Measurements from ENCODE around the gene TGFBI.

TGFBI gene

DNA sequence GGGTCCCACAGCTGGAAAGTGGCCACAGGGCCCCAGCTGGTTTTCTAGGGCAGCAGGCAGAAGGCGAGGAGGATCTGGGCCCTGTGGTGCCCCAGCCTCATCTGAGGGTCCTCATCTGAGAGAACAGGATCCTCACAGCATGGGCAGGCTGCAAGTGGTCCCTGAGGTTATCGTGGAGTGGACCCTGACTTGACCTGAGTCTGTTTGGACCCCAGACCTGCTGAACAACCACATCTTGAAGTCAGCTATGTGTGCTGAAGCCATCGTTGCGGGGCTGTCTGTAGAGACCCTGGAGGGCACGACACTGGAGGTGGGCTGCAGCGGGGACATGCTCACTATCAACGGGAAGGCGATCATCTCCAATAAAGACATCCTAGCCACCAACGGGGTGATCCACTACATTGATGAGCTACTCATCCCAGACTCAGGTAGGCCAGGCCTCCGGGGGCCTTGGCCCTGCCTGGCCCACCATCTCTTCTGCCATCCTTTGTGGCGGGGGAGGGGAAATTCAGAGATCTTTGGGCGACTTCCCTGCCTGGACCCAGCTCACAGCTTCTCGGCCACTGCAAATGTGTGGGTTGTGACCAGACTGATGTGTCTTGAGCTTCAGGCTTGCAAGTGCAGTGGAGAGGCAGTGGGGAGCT lies 24.0 kb downstream of the TGFBI start:
- no peak overlapping the region for H3K27ac ChIP-seq (ENCODE audit: low read depth, low read length, poor library complexity, severe bottlenecking)
- H3K4me2 ChIP-seq (ENCODE audit: low read length) = no peak overlapping the region
- no peak overlapping the region for H2AFZ ChIP-seq (ENCODE audit: low read length)
- TF ChIP-seq CTCF (IDR thresholded peaks at IDR 0.05; ENCODE audit: low read length) (no peak), EZH2 (IDR thresholded peaks at IDR 0.05; ENCODE audit: borderline replicate concordance, low read length) (no peak)
- H3K9me3 ChIP-seq (ENCODE audit: low read length) = no peaks in the 10 kb centered on the region
- H3K4me3 ChIP-seq (ENCODE audit: low read depth, low read length, poor library complexity, severe bottlenecking) = no peak overlapping the region
- H4K20me1 ChIP-seq (ENCODE audit: insufficient read depth, low read length) = no peaks in the 10 kb centered on the region
- no peaks in the 10 kb centered on the region for H3K9me2 ChIP-seq (ENCODE audit: low read depth, low read length)
- no peak overlapping the region for H3K9ac ChIP-seq (ENCODE audit: low read length)
- H3K79me2 ChIP-seq (ENCODE audit: insufficient read depth, low read length) = no peaks in the 10 kb centered on the region
- no peaks in the 10 kb centered on the region for H3K4me1 ChIP-seq (ENCODE audit: insufficient read depth, low read length, severe bottlenecking)
- no peaks in the 10 kb centered on the region for H3K27me3 ChIP-seq (ENCODE audit: insufficient read depth, low read length)
- no peaks in the 10 kb centered on the region for H3K36me3 ChIP-seq (ENCODE audit: insufficient read depth, low read length)
- H3F3A ChIP-seq (ENCODE audit: insufficient read depth, low read length) = no peaks in the 10 kb centered on the region

DNA sequence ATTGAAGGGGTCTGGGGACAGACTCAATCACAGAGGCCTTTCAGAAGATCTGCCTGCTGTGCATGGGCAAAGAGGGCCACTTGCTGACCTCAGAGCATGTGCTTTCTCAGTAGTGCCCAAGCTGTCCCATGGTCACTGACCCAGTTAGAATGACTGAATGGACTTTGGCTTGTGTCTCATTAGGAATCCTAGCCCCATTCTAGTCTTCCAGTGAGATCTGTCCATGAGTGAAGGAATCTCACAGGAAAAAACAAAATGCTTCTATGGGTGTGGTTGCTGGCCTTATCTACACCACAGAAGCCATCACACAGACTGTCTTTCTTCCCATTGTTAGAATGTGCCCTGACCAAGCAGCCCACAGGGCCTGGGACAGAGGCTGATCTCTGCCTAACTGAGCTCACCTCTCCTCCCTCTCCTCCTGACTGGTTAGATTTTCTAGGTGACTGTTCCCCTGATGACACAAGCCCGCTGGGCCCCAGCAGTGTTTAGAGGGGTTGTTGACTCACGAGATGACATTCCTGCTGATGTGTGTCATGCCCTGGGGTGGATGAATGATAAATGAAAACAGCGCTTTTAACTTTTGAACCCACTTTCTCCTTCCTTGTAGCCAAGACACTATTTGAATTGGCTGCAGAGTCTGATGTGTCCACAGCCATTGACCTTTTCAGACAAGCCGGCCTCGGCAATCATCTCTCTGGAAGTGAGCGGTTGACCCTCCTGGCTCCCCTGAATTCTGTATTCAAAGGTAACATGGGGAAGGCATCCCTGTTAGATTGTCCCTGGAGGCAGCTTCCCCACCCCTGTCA lies 24.8 kb downstream of the TGFBI start:
- H3K9me3 ChIP-seq (ENCODE audit: low read length) = no peaks in the 10 kb centered on the region
- H3K4me2 ChIP-seq (ENCODE audit: low read length) = no peak overlapping the region
- H3K27ac ChIP-seq (ENCODE audit: low read depth, low read length, poor library complexity, severe bottlenecking) = no peak overlapping the region
- no peaks in the 10 kb centered on the region for H3K9me2 ChIP-seq (ENCODE audit: low read depth, low read length)
- no peaks in the 10 kb centered on the region for H3K27me3 ChIP-seq (ENCODE audit: insufficient read depth, low read length)
- no peak for TF ChIP-seq EZH2 (IDR thresholded peaks at IDR 0.05; ENCODE audit: borderline replicate concordance, low read length)
- no peak for TF ChIP-seq CTCF (IDR thresholded peaks at IDR 0.05; ENCODE audit: low read length)
- H4K20me1 ChIP-seq (ENCODE audit: insufficient read depth, low read length) = no peaks in the 10 kb centered on the region
- H2AFZ ChIP-seq (ENCODE audit: low read length) = no peak overlapping the region
- H3K4me1 ChIP-seq (ENCODE audit: insufficient read depth, low read length, severe bottlenecking) = no peaks in the 10 kb centered on the region
- no peaks in the 10 kb centered on the region for H3K36me3 ChIP-seq (ENCODE audit: insufficient read depth, low read length)
- no peak overlapping the region for H3K4me3 ChIP-seq (ENCODE audit: low read depth, low read length, poor library complexity, severe bottlenecking)
- no peak overlapping the region for H3K9ac ChIP-seq (ENCODE audit: low read length)
- no peaks in the 10 kb centered on the region for H3F3A ChIP-seq (ENCODE audit: insufficient read depth, low read length)
- no peaks in the 10 kb centered on the region for H3K79me2 ChIP-seq (ENCODE audit: insufficient read depth, low read length)

- TF ChIP-seq EZH2 (IDR thresholded peaks at IDR 0.05; ENCODE audit: borderline replicate concordance, low read length) (no peak), CTCF (IDR thresholded peaks at IDR 0.05; ENCODE audit: low read length) (no peak)
Observed at GRCh38 chr5:136054142-136055019, 25.6 kb downstream of the TGFBI start.

More at GRCh38 chr5:136054142-136055019, 25.6 kb downstream of the TGFBI start:
- Histone ChIP-seq H3K4me2 (ENCODE audit: low read length) (no peak overlapping the region), H3K4me1 (ENCODE audit: insufficient read depth, low read length, severe bottlenecking) (no peaks in the 10 kb centered on the region), H3K4me3 (ENCODE audit: low read depth, low read length, poor library complexity, severe bottlenecking) (no peak overlapping the region), H3K79me2 (ENCODE audit: insufficient read depth, low read length) (no peaks in the 10 kb centered on the region), H3K9me2 (ENCODE audit: low read depth, low read length) (no peaks in the 10 kb centered on the region), H2AFZ (ENCODE audit: low read length) (no peak overlapping the region), H3K9me3 (ENCODE audit: low read length) (no peaks in the 10 kb centered on the region), H3K36me3 (ENCODE audit: insufficient read depth, low read length) (no peaks in the 10 kb centered on the region), H3F3A (ENCODE audit: insufficient read depth, low read length) (no peaks in the 10 kb centered on the region), H3K27ac (ENCODE audit: low read depth, low read length, poor library complexity, severe bottlenecking) (no peak overlapping the region), H3K27me3 (ENCODE audit: insufficient read depth, low read length) (no peaks in the 10 kb centered on the region), H4K20me1 (ENCODE audit: insufficient read depth, low read length) (no peaks in the 10 kb centered on the region), H3K9ac (ENCODE audit: low read length) (no peak overlapping the region)

Measured in OCI-LY1 (cell line).